WTC11 (cell line): ENCODE data around the gene CHRM1. TPM values are rescaled to one million over a fixed set of nuclear protein-coding genes. Genes with fewer than 3 reads are reported as not detected.
A peak's percentile ranks its signal among the peaks of the same experiment; 100 is the strongest.
"Not testable (repeated sequence)": the region's sequence is repeated elsewhere in the genome, so short reads cannot be mapped to it uniquely, and the experiment has no call there.

Source experiments
- ATAC-seq: fragments of 200-7000 bp; cut with Tn5 transposase; 2 replicates; pipeline ENCODE4 v1.10.0; 2021; ENCODE audit warnings: mild to moderate bottlenecking, moderate library complexity
- CTCF ChIA-PET: fragments of 300-600 bp; sonication (Branson Sonifier 250); formaldehyde crosslinking; loops from one replicate; lab custom pipeline; 2021; ENCODE audit warnings: antibody characterized with exemption; lab: Charles Lee
- POLR2A ChIA-PET: fragments of 350-600 bp; sonication (Branson Sonifier 250); formaldehyde crosslinking; loops from one replicate; lab custom pipeline; 2021; ENCODE audit warnings: antibody characterized with exemption; lab: Charles Lee
- DNase-seq: peaks from one replicate; pipeline ENCODE4 v3.0.0; 2021; ENCODE audit warnings: low spot score
- H3K27ac Mint-ChIP-seq: 2 replicates; pipeline ENCODE4 v1.8.0; 2021; ENCODE audit warnings: mixed read lengths
- H3K27me3 Mint-ChIP-seq: 2 replicates; pipeline ENCODE4 v1.8.0; 2021; ENCODE audit warnings: low read depth, mild to moderate bottlenecking, moderate library complexity, mixed read lengths
- H3K36me3 Mint-ChIP-seq: 2 replicates; pipeline ENCODE4 v1.8.0; 2021; ENCODE audit warnings: mixed read lengths
- H3K4me1 Mint-ChIP-seq: 2 replicates; pipeline ENCODE4 v1.8.0; 2022; ENCODE audit warnings: mixed read lengths
- H3K4me3 Mint-ChIP-seq: 2 replicates; pipeline ENCODE4 v1.8.0; 2021; ENCODE audit warnings: mild to moderate bottlenecking, moderate library complexity, mixed read lengths
- H3K9me3 Mint-ChIP-seq: 2 replicates; pipeline ENCODE4 v1.8.0; 2021; ENCODE audit warnings: mixed read lengths
- ZNF121 ChIP-seq: sonication (generic); formaldehyde crosslinking; IDR thresholded peaks from 2 replicates; pipeline ENCODE4 v1.8.0; 2023; ENCODE audit warnings: missing genetic modification reagents
- total RNA-seq: library from RNA; stranded (reverse); gene quantifications from 3 replicates; pipeline ENCODE4 v1.2.3, GENCODE V29; 2021
- TF ChIP-seq, protein P1 (sequence below): sonication (generic); formaldehyde crosslinking; IDR thresholded peaks from 2 replicates; pipeline ENCODE4 v1.8.0; 2022; ENCODE audit warnings: mild to moderate bottlenecking, missing genetic modification reagents

The CHRM1 gene
- total RNA-seq, 1 experiment from 2014 or later = not detected

DNA sequence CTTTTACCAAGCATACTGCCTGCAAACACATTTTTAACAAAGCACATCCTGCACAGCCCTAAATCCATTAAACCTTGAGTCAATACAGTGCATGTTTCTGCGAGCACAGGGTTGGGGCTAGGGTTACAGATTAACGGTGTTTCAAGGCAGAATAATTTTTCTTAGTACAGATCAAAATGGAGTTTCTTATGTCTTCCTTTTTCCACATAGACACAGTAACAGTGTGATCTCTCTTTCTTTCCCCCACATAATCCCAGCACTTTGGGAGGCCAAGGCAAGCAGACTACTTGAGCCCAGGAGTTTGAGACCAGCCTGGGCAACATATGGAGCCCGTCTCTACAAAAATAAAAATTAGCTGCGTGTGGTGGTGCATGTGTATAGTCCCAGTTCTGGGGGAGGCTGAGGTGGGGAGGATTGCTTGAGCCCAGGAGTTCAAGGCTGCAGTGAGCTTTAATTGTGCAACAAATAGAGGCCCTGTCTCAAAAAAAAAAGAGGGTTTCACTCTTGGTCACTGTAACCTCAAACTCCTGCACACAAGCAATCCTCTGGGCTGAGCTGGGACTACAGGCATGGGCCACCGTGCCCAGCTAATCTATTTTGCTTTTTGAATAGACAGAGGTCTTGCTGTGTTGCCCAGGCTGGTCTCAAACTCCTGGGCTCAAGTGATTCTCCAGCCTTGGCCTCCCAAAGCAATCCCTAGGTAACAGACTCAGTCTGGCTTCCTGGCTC is 60.2 kb downstream of the CHRM1 start:
- H3K4me1 Mint-ChIP-seq = peaks cover 62% of the 10 kb centered on the region
- CTCF ChIA-PET = interaction anchor here (0.6 to 3.2 kb wide), 14 partner anchors 11 to 250 kb away, joined by 3 to 17 read pairs (median 4); partner anchors contain the start of genes NXF1, SLC3A2, TMEM179B and ZBTB3
- no peaks in the 10 kb centered on the region for H3K27me3 Mint-ChIP-seq
- no peak for ATAC-seq
- no peak for DNase-seq
- H3K9me3 Mint-ChIP-seq = no peaks in the 10 kb centered on the region
- TF ChIP-seq, protein P1, sequence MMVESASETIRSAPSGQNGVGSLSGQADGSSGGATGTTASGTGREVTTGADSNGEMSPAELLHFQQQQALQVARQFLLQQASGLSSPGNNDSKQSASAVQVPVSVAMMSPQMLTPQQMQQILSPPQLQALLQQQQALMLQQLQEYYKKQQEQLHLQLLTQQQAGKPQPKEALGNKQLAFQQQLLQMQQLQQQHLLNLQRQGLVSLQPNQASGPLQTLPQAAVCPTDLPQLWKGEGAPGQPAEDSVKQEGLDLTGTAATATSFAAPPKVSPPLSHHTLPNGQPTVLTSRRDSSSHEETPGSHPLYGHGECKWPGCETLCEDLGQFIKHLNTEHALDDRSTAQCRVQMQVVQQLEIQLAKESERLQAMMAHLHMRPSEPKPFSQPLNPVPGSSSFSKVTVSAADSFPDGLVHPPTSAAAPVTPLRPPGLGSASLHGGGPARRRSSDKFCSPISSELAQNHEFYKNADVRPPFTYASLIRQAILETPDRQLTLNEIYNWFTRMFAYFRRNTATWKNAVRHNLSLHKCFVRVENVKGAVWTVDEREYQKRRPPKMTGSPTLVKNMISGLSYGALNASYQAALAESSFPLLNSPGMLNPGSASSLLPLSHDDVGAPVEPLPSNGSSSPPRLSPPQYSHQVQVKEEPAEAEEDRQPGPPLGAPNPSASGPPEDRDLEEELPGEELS (CRISPR knock-in tag) = no peak
- peak; percentile 86; the same call in 1 of the 2 replicates for TF ChIP-seq ZNF121 (CRISPR knock-in tag)
- TF ChIP-seq, all 79 proteins: peak for 1
- no peak overlapping the region; the same call in 1 of the 2 replicates for H3K4me3 Mint-ChIP-seq
- H3K27ac Mint-ChIP-seq = peak overlapping the region; percentile 96
- peaks cover 32% of the 10 kb centered on the region for H3K36me3 Mint-ChIP-seq
- POLR2A ChIA-PET = interaction anchor here (0.5 to 2.1 kb wide), 8 partner anchors 9 to 174 kb away, joined by 3 to 11 read pairs (median 5); partner anchors contain the start of genes POLR2G, TEX54 and TMEM179B

DNA sequence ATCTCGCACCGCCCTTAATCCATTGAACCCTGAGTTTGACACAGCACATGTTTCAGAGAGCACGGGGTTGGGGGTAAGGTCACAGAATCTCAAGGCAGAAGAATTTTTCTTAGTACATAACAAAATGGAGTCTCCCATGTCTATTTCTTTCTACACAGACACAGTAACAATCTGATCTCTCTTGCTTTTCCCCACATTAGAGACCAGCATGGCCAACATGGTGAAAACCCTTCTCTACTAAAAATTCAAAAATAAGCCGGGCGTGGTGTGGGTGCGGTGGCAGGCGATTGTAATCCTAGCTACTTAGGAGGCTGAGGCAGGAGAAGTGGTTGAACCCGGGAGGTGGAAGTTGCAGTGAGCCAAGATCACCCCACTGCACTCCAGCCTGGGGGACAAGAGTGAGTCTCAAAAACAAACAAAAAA is 61.9 kb downstream of the CHRM1 start:
- CTCF ChIA-PET, POLR2A ChIA-PET, ATAC-seq, DNase-seq, H3K9me3 Mint-ChIP-seq, H3K27me3 Mint-ChIP-seq: not testable (repeated sequence)
- Mint-ChIP-seq H3K36me3 (peaks cover 42% of the 10 kb centered on the region), H3K4me1 (peaks cover 60% of the 10 kb centered on the region), H3K27ac (peak overlapping the region; percentile 95), H3K4me3 (peak overlapping the region; percentile 99)

Other genes with a start within 250 kb of the CHRM1 start
- 17.7 to 18.7 TPM (median 18.1 TPM) in 3 replicates for gene UQCC3, start 249.7 kb downstream of the CHRM1 start, total RNA-seq
- 4.2 to 6.3 TPM (median 5.1 TPM) in 3 replicates for gene LBHD1, start 249.1 kb downstream of the CHRM1 start, total RNA-seq
- gene UBXN1, start 242.3 kb downstream of the CHRM1 start, total RNA-seq = 128 to 135 TPM (median 128 TPM) in 3 replicates
- gene LRRN4CL, start 231.8 kb downstream of the CHRM1 start, total RNA-seq = 0.16 to 0.39 TPM (median 0.23 TPM) in 3 replicates
- gene BSCL2, start 213.9 kb downstream of the CHRM1 start, total RNA-seq = 92.0 to 97.2 TPM (median 92.0 TPM) in 3 replicates
- 3.5 to 6.0 TPM (median 3.9 TPM) in 3 replicates for gene GNG3, start 213.7 kb downstream of the CHRM1 start, total RNA-seq
- gene HNRNPUL2, start 193.9 kb downstream of the CHRM1 start, total RNA-seq = 42.1 to 42.9 TPM (median 42.2 TPM) in 3 replicates
- gene TTC9C, start 192.9 kb downstream of the CHRM1 start, total RNA-seq = 39.7 to 48.7 TPM (median 39.8 TPM) in 3 replicates
- gene ZBTB3, start 167.2 kb downstream of the CHRM1 start, total RNA-seq = 82.3 to 88.1 TPM (median 88.0 TPM) in 3 replicates
- gene POLR2G, start 159.8 kb downstream of the CHRM1 start, total RNA-seq = 81.3 to 101 TPM (median 84.3 TPM) in 3 replicates
- gene TAF6L, start 150.0 kb downstream of the CHRM1 start, total RNA-seq = 33.8 to 42.1 TPM (median 36.3 TPM) in 3 replicates
- 21.4 to 23.6 TPM (median 22.2 TPM) in 3 replicates for gene TMEM179B, start 134.0 kb downstream of the CHRM1 start, total RNA-seq
- 25.5 to 26.4 TPM (median 25.9 TPM) in 3 replicates for gene TMEM223, start 129.4 kb downstream of the CHRM1 start, total RNA-seq
- 43.2 to 44.7 TPM (median 44.3 TPM) in 3 replicates for gene NXF1, start 115.9 kb downstream of the CHRM1 start, total RNA-seq
- gene STX5, start 89.3 kb downstream of the CHRM1 start, total RNA-seq = 27.2 to 30.2 TPM (median 28.0 TPM) in 3 replicates
- gene TEX54, start 88.5 kb downstream of the CHRM1 start, total RNA-seq = 0.44 TPM in 1 of 3 replicates, not detected in the others
- 82.7 to 110 TPM (median 85.2 TPM) in 3 replicates for gene WDR74, start 81.8 kb downstream of the CHRM1 start, total RNA-seq
- gene SLC3A2, start 40.5 kb downstream of the CHRM1 start, total RNA-seq = 244 to 334 TPM (median 265 TPM) in 3 replicates
- gene SLC22A6, start 63.6 kb upstream of the CHRM1 start, total RNA-seq = not detected in 3 replicates
- gene SLC22A8, start 94.5 kb upstream of the CHRM1 start, total RNA-seq = not detected in 3 replicates
- gene SLC22A24, start 222.9 kb upstream of the CHRM1 start, total RNA-seq = not detected in 3 replicates